ENCODE data around the gene MAP3K14.

MAP3K14 gene

DNA sequence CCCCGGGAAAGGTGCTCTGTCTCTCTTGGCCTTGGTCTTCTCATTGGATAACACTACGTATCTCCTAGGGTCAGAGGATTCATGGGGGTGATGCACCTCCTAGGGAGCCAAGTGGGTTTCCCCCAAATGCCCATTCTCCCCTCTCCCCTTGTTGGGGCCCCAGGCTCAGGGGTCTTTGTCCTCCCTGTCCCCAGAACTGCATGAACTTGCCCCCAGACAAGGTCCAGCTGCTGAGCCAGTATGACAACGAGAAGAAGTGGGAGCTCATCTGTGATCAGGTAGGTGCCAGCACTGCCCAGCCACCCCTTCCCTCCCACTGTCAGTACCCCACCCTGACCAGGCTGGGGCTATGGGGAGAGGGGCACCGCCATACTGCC, 86.4 kb downstream of the MAP3K14 start:
- TF ChIP-seq MAX (IDR thresholded peaks at IDR 0.05) (no peak), EP300 (IDR thresholded peaks at IDR 0.05; ENCODE audit: borderline replicate concordance) (no peak), TEAD4 (IDR thresholded peaks at IDR 0.05) (no peak), USF1 (IDR thresholded peaks at IDR 0.05) (no peak), CREB1 (IDR thresholded peaks at IDR 0.05; ENCODE audit: low read depth) (no peak), TCF12 (IDR thresholded peaks at IDR 0.05; ENCODE audit: low read depth) (no peak), NFIC (IDR thresholded peaks at IDR 0.05) (no peak), RAD21 (IDR thresholded peaks at IDR 0.05; ENCODE audit: low read depth) (no peak), REST (IDR thresholded peaks at IDR 0.05; ENCODE audit: low read depth) (no peak), CEBPB (IDR thresholded peaks at IDR 0.05) (no peak), EGR1 (IDR thresholded peaks at IDR 0.05) (no peak), TAF1 (IDR thresholded peaks at IDR 0.05; ENCODE audit: low read depth) (no peak), YY1 (IDR thresholded peaks at IDR 0.05; ENCODE audit: low read depth) (no peak), FOXM1 (IDR thresholded peaks at IDR 0.05; ENCODE audit: borderline replicate concordance, low read depth) (no peak), ZBTB7A (IDR thresholded peaks at IDR 0.05; ENCODE audit: low read depth) (no peak)

DNA sequence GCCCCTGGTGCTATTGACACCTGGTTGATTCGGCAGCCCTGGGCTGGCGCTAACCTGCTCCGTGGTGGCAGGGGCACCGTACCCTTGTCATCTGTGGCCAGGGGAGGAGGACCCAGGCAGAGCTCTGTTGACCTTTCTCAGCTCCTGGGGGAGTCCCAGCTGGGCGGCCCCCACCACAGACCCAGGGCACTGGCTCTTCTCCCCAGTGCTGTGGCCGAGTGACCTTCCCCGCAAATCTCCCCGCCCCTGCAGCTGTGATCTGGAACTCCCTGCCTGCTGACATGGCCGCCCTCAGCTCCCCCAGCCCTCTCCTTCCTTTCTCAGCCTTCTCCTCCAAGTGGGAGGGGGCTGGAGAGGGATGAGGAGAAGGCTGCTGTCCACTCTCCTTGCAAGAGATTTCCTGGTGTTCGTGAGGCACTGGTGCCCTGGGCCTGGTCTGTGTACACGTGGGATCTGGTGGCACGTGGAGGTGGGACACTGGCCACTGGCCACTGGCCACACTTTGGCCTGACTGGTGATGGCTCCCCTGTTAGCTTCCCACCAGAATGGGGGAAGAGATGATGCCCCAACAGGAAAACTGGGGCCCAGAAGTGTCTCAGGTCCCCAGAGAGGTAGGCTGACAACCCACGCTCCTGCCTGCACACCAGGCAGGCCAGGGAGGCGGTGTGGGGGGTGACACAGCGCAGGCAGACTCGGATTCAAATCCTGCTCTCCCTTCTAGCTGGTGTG, 87.0 kb downstream of the MAP3K14 start:
- TF ChIP-seq USF1 (IDR thresholded peaks at IDR 0.05) (no peak), YY1 (IDR thresholded peaks at IDR 0.05; ENCODE audit: low read depth) (no peak), RAD21 (IDR thresholded peaks at IDR 0.05; ENCODE audit: low read depth) (no peak), EP300 (IDR thresholded peaks at IDR 0.05; ENCODE audit: borderline replicate concordance) (no peak), CREB1 (IDR thresholded peaks at IDR 0.05; ENCODE audit: low read depth) (no peak), CEBPB (IDR thresholded peaks at IDR 0.05) (no peak), TEAD4 (IDR thresholded peaks at IDR 0.05) (no peak), EGR1 (IDR thresholded peaks at IDR 0.05) (no peak), ZBTB7A (IDR thresholded peaks at IDR 0.05; ENCODE audit: low read depth) (no peak), MAX (IDR thresholded peaks at IDR 0.05) (no peak)

- TF ChIP-seq MAX (IDR thresholded peaks at IDR 0.05) (no peak), CEBPB (IDR thresholded peaks at IDR 0.05) (peak; percentile 73)
Measured at GRCh38 chr17:45228763-45229539, 87.9 kb downstream of the MAP3K14 start.

- TF ChIP-seq RAD21 (IDR thresholded peaks at IDR 0.05; ENCODE audit: low read depth): no peak
- no peak for TF ChIP-seq MAX (IDR thresholded peaks at IDR 0.05)
- TF ChIP-seq YY1 (IDR thresholded peaks at IDR 0.05; ENCODE audit: low read depth): no peak
- no peak for TF ChIP-seq FOXM1 (IDR thresholded peaks at IDR 0.05; ENCODE audit: borderline replicate concordance, low read depth)
- TF ChIP-seq TCF12 (IDR thresholded peaks at IDR 0.05; ENCODE audit: low read depth): no peak
- TF ChIP-seq TEAD4 (IDR thresholded peaks at IDR 0.05): no peak
- TF ChIP-seq ZBTB7A (IDR thresholded peaks at IDR 0.05; ENCODE audit: low read depth): no peak
- no peak for TF ChIP-seq USF1 (IDR thresholded peaks at IDR 0.05)
- no peak for TF ChIP-seq NFIC (IDR thresholded peaks at IDR 0.05)
- TF ChIP-seq EGR1 (IDR thresholded peaks at IDR 0.05): no peak
- no peak for TF ChIP-seq CEBPB (IDR thresholded peaks at IDR 0.05)
- TF ChIP-seq EP300 (IDR thresholded peaks at IDR 0.05; ENCODE audit: borderline replicate concordance): no peak
- no peak for TF ChIP-seq TAF1 (IDR thresholded peaks at IDR 0.05; ENCODE audit: low read depth)
- no peak for TF ChIP-seq REST (IDR thresholded peaks at IDR 0.05; ENCODE audit: low read depth)
- no peak for TF ChIP-seq CREB1 (IDR thresholded peaks at IDR 0.05; ENCODE audit: low read depth)
Measured at GRCh38 chr17:45227926-45228762, 88.7 kb downstream of the MAP3K14 start.

Measured in Ishikawa (cell line).